HEK293 (cell line): ENCODE data around the gene RBM15B.
"Not testable (repeated sequence)": the region's sequence is repeated elsewhere in the genome, so short reads cannot be mapped to it uniquely, and the experiment has no call there.

Source experiments
- CTCF ChIA-PET: fragments of 350-600 bp; formaldehyde crosslinking; extraction: SDS; loops from one replicate; lab custom pipeline; 2021; ENCODE audit warnings: antibody characterized with exemption; lab: Yijun Ruan, JAX
- POLR2A ChIA-PET: fragments of 300-600 bp; formaldehyde crosslinking; extraction: SDS; loops from one replicate; lab custom pipeline; 2020; ENCODE audit warnings: antibody characterized with exemption, inconsistent platforms; lab: Yijun Ruan, JAX
- H3K27ac ChIP-seq: fragments of 200-500 bp; sonication (Bioruptor generic); 2 replicates; pipeline ENCODE4 v1.5.1; 2014; ENCODE audit warnings: low read depth, low read length, control low read depth, inconsistent platforms; ENCODE audit errors: extremely low read depth
- H3K36me3 ChIP-seq, 2 experiments: fragments of 200-500 bp in 1 of 2; sonication (Bioruptor generic) in 1 of 2; 1 replicate in 1 of 2; 2 replicates in 1 of 2; pipeline ENCODE4 v1.5.1; 2014 to 2017; ENCODE audit warnings: inconsistent platforms in 2 of 2, low read length in 2 of 2; ENCODE audit not compliant: control insufficient read depth in 2 of 2, insufficient read depth in 1 of 2
- H3K4me1 ChIP-seq: fragments of 200-500 bp; sonication (Bioruptor generic); 2 replicates; pipeline ENCODE4 v1.5.1; 2014; ENCODE audit warnings: mild to moderate bottlenecking, low read length, inconsistent platforms; ENCODE audit not compliant: control insufficient read depth, insufficient read depth
- H3K4me3 ChIP-seq: 2 replicates; pipeline ENCODE4 v1.5.1; 2011; ENCODE audit warnings: low read depth, mild to moderate bottlenecking, control low read depth, low read length, moderate library complexity
- H3K9me3 ChIP-seq: fragments of 200-500 bp; sonication (Bioruptor generic); 2 replicates; pipeline ENCODE4 v1.5.1; 2014; ENCODE audit warnings: low read depth, low read length, inconsistent platforms; ENCODE audit not compliant: control insufficient read depth, insufficient read depth
- EGR2 ChIP-seq: fragments of 450-650 bp; formaldehyde crosslinking; IDR thresholded peaks from 2 replicates; pipeline ENCODE4 v1.5.1; 2016; ENCODE audit warnings: low read depth, missing biosample characterization, missing genetic modification characterization
- SP7 ChIP-seq: fragments of 450-650 bp; formaldehyde crosslinking; IDR thresholded peaks from 2 replicates; pipeline ENCODE4 v1.5.1; 2016; ENCODE audit warnings: missing biosample characterization, missing genetic modification characterization
- ZFP41 ChIP-seq: fragments of 450-650 bp; formaldehyde crosslinking; IDR thresholded peaks from 2 replicates; pipeline ENCODE4 v1.5.1; 2016; ENCODE audit warnings: missing biosample characterization, missing genetic modification characterization, borderline replicate concordance
- ZNF114 ChIP-seq: fragments of 450-650 bp; formaldehyde crosslinking; IDR thresholded peaks from 2 replicates; pipeline ENCODE4 v1.5.0; 2017; ENCODE audit warnings: missing biosample characterization, missing genetic modification characterization
- ZNF146 ChIP-seq: fragments of 450-650 bp; formaldehyde crosslinking; IDR thresholded peaks from 2 replicates; pipeline ENCODE4 v1.5.1; 2016; ENCODE audit warnings: missing biosample characterization, missing genetic modification characterization
- ZNF302 ChIP-seq: fragments of 450-650 bp; formaldehyde crosslinking; IDR thresholded peaks from 2 replicates; pipeline ENCODE4 v1.5.1; 2016; ENCODE audit warnings: missing biosample characterization, missing genetic modification characterization, low read depth
- ZNF529 ChIP-seq: fragments of 450-650 bp; formaldehyde crosslinking; IDR thresholded peaks from 2 replicates; pipeline ENCODE4 v1.5.1; 2017; ENCODE audit warnings: missing genetic modification characterization, missing biosample characterization; ENCODE audit not compliant: insufficient replicate concordance
- ZNF548 ChIP-seq: fragments of 450-650 bp; formaldehyde crosslinking; IDR thresholded peaks from 2 replicates; pipeline ENCODE4 v1.5.1; 2016; ENCODE audit warnings: missing biosample characterization, missing genetic modification characterization
- ZNF626 ChIP-seq: fragments of 450-650 bp; sonication (Bioruptor Pico); formaldehyde crosslinking; IDR thresholded peaks from 2 replicates; pipeline ENCODE4 v1.5.1; 2018; ENCODE audit warnings: missing biosample characterization, missing genetic modification characterization, inconsistent platforms
- ZSCAN23 ChIP-seq: fragments of 450-650 bp; formaldehyde crosslinking; IDR thresholded peaks from 2 replicates; pipeline ENCODE4 v1.5.1; 2016; ENCODE audit warnings: missing biosample characterization, missing genetic modification characterization
- ZXDB ChIP-seq: fragments of 450-650 bp; formaldehyde crosslinking; IDR thresholded peaks from 2 replicates; pipeline ENCODE4 v1.5.1; 2016; ENCODE audit warnings: missing biosample characterization, missing genetic modification characterization
- TF ChIP-seq, protein P1 (sequence below): fragments of 450-650 bp; formaldehyde crosslinking; IDR thresholded peaks from 2 replicates; pipeline ENCODE4 v1.5.1; 2016; ENCODE audit warnings: missing biosample characterization, missing genetic modification characterization
- TF ChIP-seq, protein P2 (sequence below): fragments of 450-650 bp; formaldehyde crosslinking; IDR thresholded peaks from 2 replicates; pipeline ENCODE4 v1.5.1; 2016; ENCODE audit warnings: missing biosample characterization, missing genetic modification characterization

Gene RBM15B

DNA sequence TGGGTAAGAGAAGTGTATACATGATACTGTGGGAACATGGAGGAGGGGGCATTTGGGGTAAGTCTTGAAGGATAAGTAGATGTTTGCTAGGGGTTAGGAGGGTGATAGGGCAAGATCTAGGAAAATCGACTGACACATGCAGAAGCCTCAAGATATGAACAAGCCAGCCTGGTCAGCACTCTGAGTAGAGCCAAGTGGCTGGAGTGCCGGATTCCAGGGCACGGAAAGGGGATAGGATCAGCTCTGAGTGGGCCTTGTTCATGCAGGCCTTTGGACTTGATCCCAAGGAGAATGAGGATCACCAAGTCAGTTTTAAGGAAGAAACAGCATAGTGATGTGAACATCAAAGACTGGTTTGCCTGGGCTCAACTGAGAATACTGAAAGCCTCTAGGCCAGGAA lies 30.3 kb upstream of the RBM15B start (continued):
- TF ChIP-seq ZNF114 (tag by site-specific recombination) (no peak), ZXDB (tag by site-specific recombination) (no peak), ZNF302 (tag by site-specific recombination) (no peak), ZNF626 (tag by site-specific recombination) (no peak), SP7 (tag by site-specific recombination) (no peak)

DNA sequence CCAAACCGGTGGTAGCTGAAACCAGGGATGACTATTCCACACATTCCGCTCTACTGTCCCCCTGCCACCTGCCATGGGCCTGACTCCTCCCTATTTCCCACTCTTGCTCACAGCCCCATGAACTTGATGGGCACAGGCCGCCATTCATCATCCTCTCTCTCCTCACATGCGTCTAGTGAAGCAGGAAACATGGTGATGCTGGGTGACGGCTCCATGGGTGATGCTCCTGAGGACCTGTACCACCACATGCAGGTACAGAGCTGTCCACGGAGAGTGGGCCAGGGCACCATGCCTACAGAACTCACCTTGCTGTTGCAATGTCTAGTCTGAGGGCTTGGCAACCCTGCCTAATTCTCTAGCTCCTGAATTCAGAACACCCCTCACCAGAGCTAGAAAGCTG lies 29.3 kb upstream of the RBM15B start:
- CTCF ChIA-PET, result interaction anchor here (1.4 kb wide), 1 partner anchor 261 kb away, joined by 3 read pairs; no protein-coding TSS in a partner anchor
- Histone ChIP-seq H3K9me3 (no peaks in the 10 kb centered on the region), H3K36me3 (peaks cover 0 to 59% of the 10 kb centered on the region in 2 experiments; a peak in 1 of 3 replicates), H3K4me3 (no peak overlapping the region), H3K27ac (no peak overlapping the region), H3K4me1 (no peaks in the 10 kb centered on the region)
- no peak for TF ChIP-seq ZSCAN23 (tag by site-specific recombination)
- TF ChIP-seq EGR2 (tag by site-specific recombination), result no peak
- TF ChIP-seq ZNF529 (tag by site-specific recombination), result no peak
- TF ChIP-seq ZNF146 (tag by site-specific recombination), result no peak
- POLR2A ChIA-PET, result no interaction called here

DNA sequence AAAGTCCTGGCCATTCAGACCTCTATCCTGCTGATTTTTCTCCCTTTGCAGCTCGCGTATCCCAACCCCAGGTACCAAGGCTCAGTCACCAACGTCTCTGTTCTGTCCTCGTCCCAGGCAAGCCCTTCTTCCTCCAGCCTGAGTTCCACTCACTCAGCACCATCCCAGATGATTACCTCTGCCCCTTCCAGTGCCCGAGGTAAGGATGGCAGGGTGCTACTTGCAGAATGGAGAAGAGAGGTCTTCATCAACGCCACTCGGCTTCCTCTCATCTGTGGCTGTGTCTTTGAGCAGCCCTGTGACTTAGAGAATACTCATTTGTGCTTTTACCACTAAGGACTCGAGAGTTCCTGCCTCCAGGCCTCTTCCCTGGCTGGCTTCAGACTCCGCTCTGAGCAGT lies 28.6 kb upstream of the RBM15B start:
- CTCF ChIA-PET, result no interaction called here
- Histone ChIP-seq H3K9me3 (no peaks in the 10 kb centered on the region), H3K4me1 (no peaks in the 10 kb centered on the region), H3K27ac (no peak overlapping the region), H3K4me3 (no peak overlapping the region), H3K36me3 (peaks cover 0 to 51% of the 10 kb centered on the region in 2 experiments; a peak in 1 of 3 replicates)
- POLR2A ChIA-PET, result no interaction called here
- TF ChIP-seq, protein P1, sequence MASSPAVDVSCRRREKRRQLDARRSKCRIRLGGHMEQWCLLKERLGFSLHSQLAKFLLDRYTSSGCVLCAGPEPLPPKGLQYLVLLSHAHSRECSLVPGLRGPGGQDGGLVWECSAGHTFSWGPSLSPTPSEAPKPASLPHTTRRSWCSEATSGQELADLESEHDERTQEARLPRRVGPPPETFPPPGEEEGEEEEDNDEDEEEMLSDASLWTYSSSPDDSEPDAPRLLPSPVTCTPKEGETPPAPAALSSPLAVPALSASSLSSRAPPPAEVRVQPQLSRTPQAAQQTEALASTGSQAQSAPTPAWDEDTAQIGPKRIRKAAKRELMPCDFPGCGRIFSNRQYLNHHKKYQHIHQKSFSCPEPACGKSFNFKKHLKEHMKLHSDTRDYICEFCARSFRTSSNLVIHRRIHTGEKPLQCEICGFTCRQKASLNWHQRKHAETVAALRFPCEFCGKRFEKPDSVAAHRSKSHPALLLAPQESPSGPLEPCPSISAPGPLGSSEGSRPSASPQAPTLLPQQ, result no peak
- no peak for TF ChIP-seq ZNF302 (tag by site-specific recombination)
- TF ChIP-seq, protein P2, sequence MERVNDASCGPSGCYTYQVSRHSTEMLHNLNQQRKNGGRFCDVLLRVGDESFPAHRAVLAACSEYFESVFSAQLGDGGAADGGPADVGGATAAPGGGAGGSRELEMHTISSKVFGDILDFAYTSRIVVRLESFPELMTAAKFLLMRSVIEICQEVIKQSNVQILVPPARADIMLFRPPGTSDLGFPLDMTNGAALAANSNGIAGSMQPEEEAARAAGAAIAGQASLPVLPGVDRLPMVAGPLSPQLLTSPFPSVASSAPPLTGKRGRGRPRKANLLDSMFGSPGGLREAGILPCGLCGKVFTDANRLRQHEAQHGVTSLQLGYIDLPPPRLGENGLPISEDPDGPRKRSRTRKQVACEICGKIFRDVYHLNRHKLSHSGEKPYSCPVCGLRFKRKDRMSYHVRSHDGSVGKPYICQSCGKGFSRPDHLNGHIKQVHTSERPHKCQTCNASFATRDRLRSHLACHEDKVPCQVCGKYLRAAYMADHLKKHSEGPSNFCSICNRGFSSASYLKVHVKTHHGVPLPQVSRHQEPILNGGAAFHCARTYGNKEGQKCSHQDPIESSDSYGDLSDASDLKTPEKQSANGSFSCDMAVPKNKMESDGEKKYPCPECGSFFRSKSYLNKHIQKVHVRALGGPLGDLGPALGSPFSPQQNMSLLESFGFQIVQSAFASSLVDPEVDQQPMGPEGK, result no peak
- no peak for TF ChIP-seq ZSCAN23 (tag by site-specific recombination)
- no peak for TF ChIP-seq ZFP41
- no peak for TF ChIP-seq ZNF548 (tag by site-specific recombination)

DNA sequence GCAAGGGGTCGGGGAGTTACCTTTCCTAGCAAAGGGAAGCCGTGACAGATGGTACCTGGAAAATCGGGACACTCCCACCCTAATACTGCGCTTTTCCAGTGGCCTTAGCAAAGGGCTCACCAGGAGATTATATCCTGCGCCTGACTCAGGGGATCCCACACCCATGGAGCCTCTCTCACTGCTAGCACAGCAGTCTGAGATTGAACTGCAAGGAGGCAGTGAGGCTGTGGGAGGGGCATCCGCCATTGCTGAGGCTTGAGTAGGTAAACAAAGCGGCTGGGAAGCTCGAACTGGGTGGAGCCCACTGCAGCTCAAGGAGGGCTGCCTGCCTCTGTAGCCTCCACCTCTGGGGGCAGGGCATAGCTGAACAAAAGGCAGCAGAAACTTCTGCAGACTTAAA lies 22.8 kb upstream of the RBM15B start:
- H3K36me3 ChIP-seq, POLR2A ChIA-PET, H3K27ac ChIP-seq, H3K4me1 ChIP-seq, H3K9me3 ChIP-seq, H3K4me3 ChIP-seq: not testable (repeated sequence)
- CTCF ChIA-PET, result interaction anchor here (1.2 kb wide), 1 partner anchor 755 kb away, joined by 3 read pairs; no protein-coding TSS in a partner anchor
